Epithelial cell of esophagus (primary cell): ENCODE measurements around the gene YBX2.

Experiments used
- DNase-seq: peaks from one replicate; pipeline ENCODE4 v3.0.0; 2010; ENCODE audit warnings: low read depth
- H3K4me3 ChIP-seq: 2 replicates; pipeline ENCODE4 v1.5.1; 2011; ENCODE audit warnings: mild to moderate bottlenecking, low read length, control low read depth
- CTCF ChIP-seq: IDR thresholded peaks from 2 replicates; pipeline ENCODE4 v1.5.1; 2011; ENCODE audit warnings: low read depth, mild to moderate bottlenecking, low read length, control low read depth, inconsistent platforms; ENCODE audit not compliant: insufficient read depth; ENCODE audit errors: missing control alignments

Gene YBX2

GRCh38 chr17:7293816-7294613, 424 bp downstream of the YBX2 start:
- no peak for TF ChIP-seq CTCF
- H3K4me3 ChIP-seq: no peak overlapping the region
- DNase-seq: no peak

GRCh38 chr17:7293159-7293558, 1.3 kb downstream of the YBX2 start:
- TF ChIP-seq CTCF: no peak
- DNase-seq: peak; percentile 64
- H3K4me3 ChIP-seq: no peak overlapping the region

- DNase-seq: no peak
- TF ChIP-seq CTCF: no peak
- no peak overlapping the region for H3K4me3 ChIP-seq
Measured at GRCh38 chr17:7292729-7293128, 1.7 kb downstream of the YBX2 start.

GRCh38 chr17:7292194-7292593, 2.2 kb downstream of the YBX2 start:
- H3K4me3 ChIP-seq: no peak overlapping the region
- no peak for TF ChIP-seq CTCF
- DNase-seq: no peak

GRCh38 chr17:7290685-7291084, 3.8 kb downstream of the YBX2 start:
- TF ChIP-seq CTCF: no peak
- no peak overlapping the region for H3K4me3 ChIP-seq
- no peak for DNase-seq

- H3K4me3 ChIP-seq: no peak overlapping the region
- DNase-seq: no peak
- TF ChIP-seq CTCF: no peak
Measured at GRCh38 chr17:7290166-7290565, 4.3 kb downstream of the YBX2 start.

- no peak for DNase-seq
- no peak overlapping the region for H3K4me3 ChIP-seq
- no peak for TF ChIP-seq CTCF
Measured at GRCh38 chr17:7289256-7290032, 5.0 kb downstream of the YBX2 start.
